GM10248 (cell line): ENCODE measurements around the gene C1orf210.

ENCODE experiments used
- CTCF ChIA-PET: fragments of 300-600 bp; sonication (Branson Sonifier 250); formaldehyde crosslinking; extraction: SDS; loops from one replicate; lab custom pipeline; 2021; ENCODE audit warnings: antibody characterized with exemption; lab: Yijun Ruan, JAX
- POLR2A ChIA-PET: fragments of 350-650 bp; sonication (Branson Sonifier 250); formaldehyde crosslinking; extraction: SDS; loops from one replicate; lab custom pipeline; 2020; ENCODE audit warnings: antibody characterized with exemption; lab: Yijun Ruan, JAX
- DNase-seq: peaks from one replicate; pipeline ENCODE4 v3.0.0; 2012; ENCODE audit errors: extremely low spot score
- CTCF ChIP-seq: IDR thresholded peaks from 2 replicates; pipeline ENCODE4 v1.5.1; 2012; ENCODE audit warnings: mild to moderate bottlenecking, low read depth; ENCODE audit errors: extremely low read depth, missing control alignments, control extremely low read depth

C1orf210 gene

GRCh38 chr1:43292216-43292615 lies 6.8 kb upstream of the C1orf210 start:
- POLR2A ChIA-PET: no interaction called here
- TF ChIP-seq CTCF: no peak
- no peak for DNase-seq
- CTCF ChIA-PET: interaction anchor here (1.5 kb wide), 1 partner anchor 12 kb away, joined by 6 read pairs; no protein-coding TSS in a partner anchor

- no peak for DNase-seq
- TF ChIP-seq CTCF: no peak
- CTCF ChIA-PET: interaction anchor here (0.9 to 1.3 kb wide), 3 partner anchors 9 to 211 kb away, joined by 3 to 5 read pairs (median 3); no protein-coding TSS in a partner anchor
- POLR2A ChIA-PET: no interaction called here
These were observed 3.7 kb upstream of the C1orf210 start for GRCh38 chr1:43288785-43289706.

GRCh38 chr1:43288058-43288784 lies 2.8 kb upstream of the C1orf210 start:
- POLR2A ChIA-PET: no interaction called here
- CTCF ChIA-PET: interaction anchor here (0.9 to 1.3 kb wide), 3 partner anchors 8 to 212 kb away, joined by 3 to 5 read pairs (median 3); no protein-coding TSS in a partner anchor
- no peak for DNase-seq
- no peak for TF ChIP-seq CTCF

GRCh38 chr1:43286533-43286932 lies 1.2 kb upstream of the C1orf210 start:
- DNase-seq: no peak
- POLR2A ChIA-PET: no interaction called here
- no peak for TF ChIP-seq CTCF
- CTCF ChIA-PET: interaction anchor here (1.0 to 1.3 kb wide), 3 partner anchors 8 to 21 kb away, joined by 3 to 4 read pairs (median 3); no protein-coding TSS in a partner anchor

- CTCF ChIA-PET: interaction anchor here (1.0 to 1.3 kb wide), 3 partner anchors 8 to 21 kb away, joined by 3 to 4 read pairs (median 3); no protein-coding TSS in a partner anchor
- DNase-seq: no peak
- TF ChIP-seq CTCF: no peak
- POLR2A ChIA-PET: no interaction called here
These were observed 734 bp upstream of the C1orf210 start for GRCh38 chr1:43286115-43286514.

- POLR2A ChIA-PET: no interaction called here
- CTCF ChIA-PET: interaction anchor here (0.7 kb wide), 1 partner anchor 58 kb away, joined by 4 read pairs; no protein-coding TSS in a partner anchor
- no peak for TF ChIP-seq CTCF
- no peak for DNase-seq
These were observed 753 bp downstream of the C1orf210 start for GRCh38 chr1:43284546-43285110.
